ENCODE results near the gene DRC7.

DNA sequence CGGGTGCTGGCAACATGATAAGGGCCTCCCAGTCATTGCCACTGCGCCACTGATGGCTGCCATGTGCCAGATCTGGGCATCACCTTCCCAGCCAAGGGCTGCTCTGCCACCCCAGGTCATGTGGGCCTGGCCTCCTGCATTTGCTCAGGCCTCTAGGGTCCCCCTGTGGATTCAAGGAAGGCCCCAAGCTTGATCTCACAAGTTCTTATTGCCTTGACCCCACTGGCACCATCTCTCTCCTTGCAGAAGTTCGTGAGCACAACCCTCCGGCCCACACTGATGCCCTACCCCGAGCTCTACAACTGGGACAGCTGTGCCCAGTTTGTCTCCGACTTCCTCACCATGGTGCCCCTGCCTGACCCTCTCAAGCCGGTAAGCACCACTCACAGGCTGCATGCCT is 5.3 kb downstream of the DRC7 start:
- TF ChIP-seq CTCF (IDR thresholded peaks at IDR 0.05) = no peak
- TF ChIP-seq ZFX (IDR thresholded peaks at IDR 0.05; ENCODE audit: borderline replicate concordance) = no peak

All from 22Rv1 (cell line).